KG1 (cell line): ENCODE measurements around the gene EIF2S2.

Source experiments
- DNase-seq: peaks from one replicate; lab custom pipeline; 2025; lab: John Stamatoyannopoulos, UW

The EIF2S2 gene

DNA sequence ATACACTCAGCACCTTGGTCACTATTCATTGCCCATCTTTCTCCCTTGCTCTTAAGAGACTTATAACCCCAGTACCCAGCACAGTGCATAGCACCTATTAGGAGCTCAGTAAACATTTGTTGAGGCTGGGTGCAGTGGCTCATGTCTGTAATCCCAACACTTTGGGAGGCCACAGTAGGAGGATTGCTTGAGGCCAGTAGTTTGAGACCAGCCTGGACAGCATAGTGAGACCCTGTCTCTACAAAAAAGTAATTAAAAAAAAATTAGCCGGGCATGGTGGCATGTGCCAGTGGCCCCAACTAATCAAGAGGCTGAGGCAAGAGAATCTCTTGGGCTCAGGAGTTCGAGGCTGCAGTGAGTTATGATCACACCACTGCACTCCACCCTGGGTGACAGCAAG lies 8.2 kb upstream of the EIF2S2 start:
- no peak for DNase-seq

DNA sequence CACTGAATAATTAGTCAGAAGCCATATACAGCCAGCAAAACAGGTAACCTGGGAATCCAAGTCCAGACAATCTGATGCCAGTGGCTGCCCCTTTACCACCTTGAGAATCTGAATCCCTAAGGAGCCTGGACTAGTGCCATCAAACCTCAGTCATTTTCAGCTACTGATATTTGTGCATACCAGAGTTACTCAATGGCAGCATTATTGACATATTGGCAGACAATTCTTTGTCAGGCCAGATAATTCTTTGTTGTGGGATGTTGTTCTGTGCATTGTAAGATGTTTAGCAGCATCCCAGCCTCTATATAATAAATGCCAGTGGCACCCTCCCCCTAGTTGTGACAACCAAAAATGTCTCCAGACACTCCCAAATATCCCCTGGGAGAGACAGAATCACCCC lies 3.2 kb upstream of the EIF2S2 start:
- no peak for DNase-seq

DNA sequence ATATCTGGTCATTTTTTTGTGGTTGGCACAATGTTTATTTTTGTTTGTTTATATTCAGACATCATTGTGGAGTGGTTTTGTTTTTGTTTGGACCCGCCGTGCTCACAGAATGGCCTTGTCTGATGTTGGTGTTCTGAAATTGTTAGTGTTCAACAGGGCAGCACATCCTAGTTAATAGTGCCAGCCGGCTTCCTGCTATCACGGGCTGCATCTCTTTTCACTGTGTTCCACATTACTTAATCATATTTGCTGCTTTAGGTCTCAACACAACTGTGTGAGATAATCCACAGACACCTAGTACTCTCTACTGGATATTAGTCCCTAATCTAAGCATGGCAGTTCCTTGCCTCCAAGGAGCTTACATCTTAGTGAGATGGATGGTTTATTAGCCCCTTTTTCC lies 2.8 kb upstream of the EIF2S2 start:
- no peak for DNase-seq

DNA sequence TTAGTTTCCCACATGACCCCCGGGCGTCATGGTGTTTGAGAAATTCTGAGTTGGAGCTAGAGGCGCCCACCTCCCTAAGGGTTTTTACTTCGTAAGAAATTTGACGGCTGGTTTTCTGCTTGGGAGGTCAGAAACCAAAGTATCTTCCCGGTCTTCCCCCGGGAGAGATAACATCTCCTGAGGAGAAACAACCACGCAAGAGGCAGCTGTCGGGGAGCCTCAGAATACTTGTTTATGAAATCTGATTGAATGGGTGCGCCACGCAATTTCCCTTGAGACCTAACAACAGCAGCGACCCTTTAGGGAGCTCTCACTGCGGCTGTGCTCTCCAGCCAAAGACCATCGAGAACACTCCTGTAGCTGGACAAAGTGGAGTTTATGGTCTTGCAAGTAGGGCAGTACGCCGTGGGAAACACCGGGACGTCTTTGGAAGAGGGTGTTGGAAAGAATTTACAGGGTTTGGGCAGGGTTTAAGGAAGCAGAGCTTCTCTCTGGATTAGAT lies 608 bp upstream of the EIF2S2 start:
- peak; percentile 89 for DNase-seq

DNA sequence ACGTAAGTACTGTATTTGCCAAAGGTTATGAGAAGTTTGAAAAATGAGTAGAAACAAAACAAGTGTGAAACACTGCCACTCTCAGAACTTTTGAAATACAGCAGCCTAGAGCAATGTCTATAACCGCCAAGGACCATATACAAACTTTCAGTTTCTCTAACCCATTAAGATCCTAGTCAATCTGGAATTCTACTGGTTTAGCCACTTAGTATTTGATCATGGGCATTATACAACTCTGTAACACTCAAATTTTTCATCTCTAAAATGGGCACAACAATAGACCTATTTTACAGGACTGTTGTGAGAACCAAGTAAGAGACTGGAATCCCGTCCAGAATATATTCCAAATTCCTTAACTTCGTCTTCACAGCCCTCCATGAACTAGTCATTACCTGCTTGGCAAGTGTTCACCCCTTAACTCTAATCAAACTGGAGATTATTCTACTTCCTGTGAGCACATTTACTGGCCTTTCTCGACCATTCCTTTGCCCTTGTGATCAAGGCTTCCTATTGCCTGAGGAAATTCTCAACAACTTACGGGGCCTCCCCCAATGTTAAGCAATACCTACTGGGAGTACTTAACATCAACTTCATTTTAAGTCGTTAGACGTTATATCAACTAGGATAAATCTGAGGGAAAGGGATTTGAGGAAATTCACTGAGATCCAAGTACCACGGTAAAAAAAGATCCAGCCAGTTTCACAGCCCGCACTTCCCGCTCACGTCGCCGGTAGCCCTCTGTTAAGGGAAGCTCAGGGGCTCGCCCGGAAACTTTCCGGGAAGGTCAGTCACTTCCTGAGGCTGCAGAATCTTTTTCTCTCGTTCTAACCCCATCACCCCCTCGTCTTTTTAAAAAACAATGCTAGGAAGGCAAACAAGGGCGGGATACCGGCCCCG lies 1.1 kb downstream of the EIF2S2 start:
- DNase-seq, result peak; percentile 30

DNA sequence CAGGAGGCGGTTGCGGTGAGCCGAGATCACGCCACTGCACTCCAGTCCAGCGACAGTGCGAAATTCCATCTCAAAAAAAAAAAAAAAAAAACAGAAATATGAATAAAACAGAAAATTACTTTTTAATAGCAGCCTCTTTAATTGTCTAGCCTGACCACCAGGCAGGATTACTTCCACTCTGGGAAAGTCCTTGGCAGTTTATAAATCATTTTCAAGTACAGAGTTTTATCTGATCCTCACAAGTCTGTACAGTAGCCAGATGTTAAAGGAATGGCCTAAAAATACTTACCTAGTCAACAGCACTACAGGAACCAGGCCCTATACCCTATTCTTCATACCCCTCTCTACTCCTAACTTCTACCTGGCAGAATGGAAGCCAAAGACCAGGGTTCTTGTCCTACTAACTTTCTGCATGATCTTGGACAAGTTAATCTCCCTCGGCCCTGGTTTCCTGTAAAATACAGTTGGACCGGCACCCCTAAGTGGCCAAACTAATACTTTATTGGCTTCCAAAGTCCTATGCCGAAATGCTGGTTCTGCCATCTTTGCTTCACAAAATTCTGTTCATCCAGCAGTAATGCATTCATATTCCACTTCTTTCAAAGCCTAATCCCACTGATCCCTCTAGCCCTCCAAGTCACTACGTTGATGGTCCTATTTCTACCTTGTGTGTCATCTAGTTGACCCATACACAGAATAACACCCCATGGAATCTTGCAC lies 1.9 kb downstream of the EIF2S2 start:
- DNase-seq, result no peak

DNA sequence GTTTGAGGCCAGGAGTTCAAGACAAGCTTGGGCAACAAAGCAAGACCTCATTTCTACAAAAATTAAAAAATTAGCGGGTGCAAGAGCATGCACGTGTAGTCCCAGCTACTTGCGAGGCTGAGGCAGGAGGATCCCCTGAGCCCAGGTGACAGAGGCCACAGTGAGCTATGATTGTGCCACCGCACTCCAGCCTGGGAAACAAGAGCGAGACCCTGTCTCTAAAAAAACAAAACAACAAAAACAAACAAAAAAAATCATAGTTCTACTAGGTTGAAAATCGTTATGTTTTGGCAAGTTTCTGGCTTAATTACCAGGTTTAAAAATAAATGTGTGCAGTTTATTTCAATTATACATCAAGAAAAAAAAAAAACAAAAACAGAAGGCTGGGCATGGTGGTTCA lies 2.6 kb downstream of the EIF2S2 start:
- no peak for DNase-seq

DNA sequence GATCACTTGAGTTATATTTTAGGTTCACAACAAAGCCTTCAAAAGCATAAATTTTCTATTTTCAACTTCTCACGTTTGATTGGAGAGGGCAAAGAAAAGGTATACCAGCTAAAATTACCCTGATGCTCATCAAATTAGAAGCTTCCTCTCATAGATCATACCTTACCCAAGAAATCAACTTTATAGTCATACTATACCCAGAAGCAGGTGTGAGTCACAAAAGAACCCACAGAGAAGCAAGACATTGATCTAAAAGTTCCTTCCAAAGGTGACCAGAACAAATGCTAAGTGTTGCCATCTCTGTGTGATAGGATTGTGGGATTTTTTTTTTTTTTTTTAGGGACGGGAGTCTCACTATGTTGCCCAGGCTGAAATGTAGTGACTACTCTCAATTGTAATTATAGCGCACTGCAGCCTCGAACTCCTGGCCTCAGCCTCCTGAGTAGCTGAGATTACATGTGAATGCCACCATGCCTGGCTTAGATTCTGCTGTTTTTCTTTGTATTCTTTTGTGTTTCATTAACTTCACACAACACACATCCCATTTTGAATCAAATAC lies 3.3 kb downstream of the EIF2S2 start:
- DNase-seq, result no peak

DNA sequence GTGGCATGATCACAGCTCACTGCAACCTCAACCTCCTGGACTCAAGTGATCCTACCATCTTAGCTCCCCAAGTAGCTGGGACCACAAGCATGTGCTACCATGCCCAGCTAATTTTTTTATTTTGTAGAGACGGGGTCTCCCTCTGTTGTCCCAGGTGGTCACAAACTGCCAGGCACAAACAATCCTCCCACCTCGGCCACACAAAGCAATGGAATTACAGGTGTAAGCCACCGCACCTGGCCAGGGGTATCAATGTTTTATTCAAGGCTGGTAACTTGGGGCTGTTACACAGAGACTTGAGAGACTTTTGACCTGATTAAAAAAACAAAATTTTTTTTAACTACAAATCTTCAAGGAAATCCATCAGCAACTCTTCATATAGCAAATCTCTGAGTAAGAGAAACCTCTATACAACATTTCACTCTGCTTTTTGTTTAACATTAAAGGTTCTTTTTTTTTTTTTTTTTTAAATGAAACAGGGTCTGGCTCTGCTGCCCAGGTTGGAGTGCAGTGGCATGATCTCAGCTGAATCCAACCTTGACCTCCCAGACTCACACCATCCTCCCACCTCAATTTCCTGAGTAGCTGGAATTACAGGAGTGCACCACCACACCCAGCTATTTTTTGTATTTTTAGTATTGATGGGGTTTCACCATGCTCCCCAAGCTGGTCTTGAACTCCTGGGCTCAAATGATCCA lies 5.9 kb downstream of the EIF2S2 start:
- DNase-seq, result no peak

DNA sequence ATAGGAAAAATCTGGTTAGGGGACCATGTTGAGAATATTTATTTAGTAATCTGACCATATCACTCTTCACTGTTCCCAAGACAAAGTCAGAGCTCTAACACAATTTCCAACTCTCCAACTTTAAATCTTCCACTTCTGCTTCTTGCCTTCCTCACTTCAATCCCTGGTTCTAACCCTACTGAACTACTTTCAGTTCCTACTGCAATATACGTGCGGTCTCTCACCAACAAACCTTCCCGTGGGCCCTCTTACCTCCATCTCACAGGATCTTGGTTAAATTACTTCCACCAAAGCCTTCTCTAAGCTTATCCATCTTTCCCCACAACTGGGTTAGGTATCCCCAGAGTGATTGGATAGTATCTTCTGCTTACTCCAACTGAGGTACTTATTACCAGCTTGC lies 8.0 kb downstream of the EIF2S2 start:
- no peak for DNase-seq

DNA sequence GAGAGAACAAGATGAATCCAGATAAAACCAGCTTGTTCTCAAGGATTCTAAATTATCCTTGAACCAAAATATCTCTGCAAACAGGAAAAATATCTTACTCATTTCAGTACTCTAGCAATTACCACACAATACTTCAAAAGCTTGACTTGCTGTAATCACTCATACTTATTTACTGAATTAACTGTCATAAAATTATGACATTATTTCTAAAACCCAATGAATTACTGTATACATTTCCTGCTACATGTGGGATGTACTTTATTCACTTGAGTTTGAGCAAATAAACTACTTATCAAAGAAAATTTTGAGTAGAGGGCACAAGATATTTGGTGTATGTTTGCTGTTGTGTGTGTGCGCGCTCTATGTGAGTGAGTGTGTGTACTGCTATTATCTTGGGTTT lies 9.7 kb downstream of the EIF2S2 start:
- DNase-seq, result no peak

DNA sequence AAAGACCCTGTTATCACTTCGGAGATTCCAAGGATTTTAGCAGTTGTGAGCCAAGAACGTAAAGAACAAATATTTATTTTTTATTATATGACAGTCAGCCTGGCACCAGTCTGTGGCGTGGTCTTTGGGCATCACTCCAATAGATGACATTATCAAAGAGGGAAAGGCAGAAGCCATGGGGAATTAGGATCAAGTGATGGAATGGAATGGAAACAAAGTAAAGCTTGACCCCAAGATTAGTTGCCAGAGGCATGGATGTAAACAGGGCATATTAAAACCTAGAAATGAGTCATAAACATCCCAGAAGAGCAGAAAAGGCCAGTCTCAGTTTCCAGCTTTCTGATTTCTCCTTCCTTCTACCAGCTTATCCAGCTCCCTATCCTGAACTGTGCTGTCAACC lies 11.5 kb downstream of the EIF2S2 start:
- DNase-seq, result no peak

DNA sequence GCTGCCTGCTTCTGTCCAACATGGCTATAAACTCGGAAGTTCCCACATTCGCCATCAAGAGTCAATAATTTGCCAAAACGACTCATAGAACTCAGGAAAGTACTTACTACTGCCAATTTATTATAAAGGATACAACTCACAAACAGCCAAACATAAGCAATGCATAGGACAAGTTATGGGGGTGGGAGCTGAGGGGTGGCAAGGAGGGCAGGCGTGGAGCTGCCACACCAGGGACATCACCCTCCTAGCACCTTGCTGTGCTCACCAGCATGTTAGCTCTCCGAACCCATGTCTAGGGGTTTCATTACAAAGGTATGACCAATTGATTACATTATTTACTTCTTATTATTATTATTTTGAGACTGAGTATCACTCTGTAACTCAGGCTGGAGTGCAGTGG lies 12.4 kb downstream of the EIF2S2 start:
- no peak for DNase-seq

DNA sequence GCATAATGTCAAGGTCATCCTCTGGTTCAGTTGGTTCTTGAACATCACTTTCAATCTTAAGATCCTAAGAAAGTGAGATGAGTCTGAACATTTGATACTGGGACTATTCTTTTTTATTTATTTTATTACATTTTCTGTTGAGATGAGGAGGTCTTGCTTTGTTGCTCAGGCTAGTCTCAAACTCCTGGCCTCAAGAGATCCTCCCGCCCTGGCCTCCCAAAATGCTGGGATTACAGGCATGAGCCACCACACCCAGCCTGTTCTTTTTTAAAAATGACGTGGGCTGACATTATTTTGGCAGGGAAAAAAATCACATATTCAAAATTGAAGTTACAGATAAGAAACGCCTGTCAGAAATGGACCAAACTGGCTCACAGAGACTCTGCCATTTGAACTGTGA lies 13.5 kb downstream of the EIF2S2 start:
- DNase-seq, result no peak

DNA sequence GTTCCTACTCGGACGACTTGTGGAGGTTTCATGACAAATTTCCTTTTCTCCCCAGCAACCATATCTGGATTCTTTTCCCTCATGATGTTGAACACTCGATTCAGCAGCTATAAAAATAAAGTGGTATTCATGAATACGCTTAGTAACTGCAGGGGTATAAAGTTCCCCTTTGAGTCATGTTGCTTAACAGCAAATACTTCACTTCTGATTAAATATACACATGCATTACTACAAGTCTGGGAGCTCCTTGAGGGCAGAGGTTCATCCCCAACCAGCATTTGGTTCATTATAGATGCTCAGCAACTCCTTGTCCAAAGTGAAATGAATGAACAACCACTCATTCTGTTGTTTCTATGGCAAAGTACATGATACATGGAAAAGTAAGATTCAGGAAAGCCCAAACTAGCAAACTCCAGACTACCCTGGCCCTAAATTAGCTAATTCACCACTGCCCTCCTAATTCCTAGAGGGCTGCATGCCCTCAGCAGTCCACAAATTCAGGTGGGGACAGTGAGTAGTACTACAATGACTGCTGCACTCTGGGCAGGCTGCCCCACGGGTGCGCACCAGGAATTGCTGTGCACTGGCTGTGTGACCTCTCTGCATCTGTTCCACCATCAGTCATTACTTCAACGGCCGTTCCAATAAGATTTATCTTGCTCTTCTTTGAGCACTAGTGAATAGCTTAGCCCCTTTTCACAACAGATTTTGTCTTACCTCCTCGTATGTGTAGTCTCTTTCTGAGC lies 15.2 kb downstream of the EIF2S2 start:
- DNase-seq, result no peak

DNA sequence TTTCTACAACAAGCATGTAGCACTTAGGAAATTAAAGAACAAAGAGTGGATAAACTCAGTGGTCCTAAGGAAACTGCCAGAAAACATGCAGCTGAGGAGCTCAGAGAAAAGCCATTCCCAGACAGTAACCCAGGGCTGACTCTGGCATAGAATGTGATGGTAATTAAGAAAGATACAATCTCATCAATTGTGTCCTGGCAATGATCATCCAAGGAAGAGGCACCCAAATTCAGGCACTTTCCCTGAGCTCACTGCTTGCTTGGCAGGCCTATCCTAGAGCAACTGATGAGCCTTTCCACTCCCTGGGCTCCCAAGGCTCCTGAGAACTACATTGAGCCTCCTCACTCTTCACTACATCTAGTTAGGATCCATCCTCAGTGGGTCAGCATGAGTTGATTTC lies 16.2 kb downstream of the EIF2S2 start:
- DNase-seq, result no peak

DNA sequence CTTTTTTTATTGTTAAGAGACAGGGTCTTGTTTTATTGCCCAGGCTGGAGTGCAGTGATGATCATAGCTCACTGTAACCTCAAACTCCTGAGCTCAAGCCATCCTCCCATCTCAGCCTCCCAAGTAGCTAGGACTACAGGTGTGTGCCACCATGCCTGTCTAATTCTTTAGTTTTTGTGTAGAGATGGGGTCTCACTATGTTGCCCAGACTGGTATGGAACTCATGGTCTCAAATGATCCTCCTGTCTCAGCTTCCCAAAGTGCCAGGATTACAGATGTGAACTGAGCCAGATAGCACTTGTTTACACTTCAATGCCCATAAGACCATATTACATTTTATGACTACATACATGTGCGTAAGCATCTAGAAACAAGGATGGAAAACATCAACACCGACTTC lies 18.1 kb downstream of the EIF2S2 start:
- no peak for DNase-seq

DNA sequence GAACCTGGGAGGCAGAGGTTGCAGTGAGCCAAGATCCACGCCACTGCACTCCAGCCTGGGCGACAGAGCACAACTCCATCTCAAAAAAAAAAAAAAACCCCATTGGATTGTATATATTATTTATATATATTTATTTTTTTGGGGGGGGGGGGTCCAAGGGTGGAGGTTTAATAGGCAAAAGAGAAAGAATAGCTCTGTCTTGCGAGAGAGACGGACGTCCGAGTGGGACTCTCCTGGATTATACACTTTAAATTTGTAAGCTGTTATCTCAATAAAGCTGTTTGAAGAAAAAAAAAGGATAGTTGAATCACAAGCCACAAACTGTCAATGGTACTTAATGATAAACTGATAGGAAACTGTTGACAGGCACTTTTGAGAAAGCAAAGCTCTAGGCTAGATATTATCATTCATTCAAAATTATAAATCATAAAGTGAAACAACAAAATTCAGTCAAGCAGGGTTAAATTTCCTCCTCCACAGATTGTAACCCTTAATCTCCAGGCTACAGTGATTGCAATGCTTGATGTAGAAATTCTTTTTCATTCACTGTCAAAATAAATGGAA lies 20.3 kb downstream of the EIF2S2 start:
- DNase-seq, result no peak

DNA sequence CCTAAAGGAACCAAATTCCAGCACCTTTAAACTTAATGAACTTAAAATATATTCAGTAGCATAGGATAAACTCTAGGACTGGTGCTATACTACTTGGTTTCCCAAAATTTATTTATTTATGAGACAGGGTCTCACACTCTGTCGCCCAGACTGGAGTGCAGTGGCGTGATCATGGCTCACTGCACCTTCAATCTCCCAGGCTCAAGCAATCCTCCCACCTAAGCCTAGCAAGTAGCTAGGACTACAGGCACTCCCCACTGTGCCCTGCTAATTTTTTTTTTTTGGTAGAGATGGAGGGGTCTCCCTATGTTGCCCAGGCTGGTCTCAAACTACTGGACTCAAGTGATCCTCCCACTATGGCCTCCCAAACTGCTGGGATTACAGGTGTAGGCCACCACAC lies 21.4 kb downstream of the EIF2S2 start:
- no peak for DNase-seq

DNA sequence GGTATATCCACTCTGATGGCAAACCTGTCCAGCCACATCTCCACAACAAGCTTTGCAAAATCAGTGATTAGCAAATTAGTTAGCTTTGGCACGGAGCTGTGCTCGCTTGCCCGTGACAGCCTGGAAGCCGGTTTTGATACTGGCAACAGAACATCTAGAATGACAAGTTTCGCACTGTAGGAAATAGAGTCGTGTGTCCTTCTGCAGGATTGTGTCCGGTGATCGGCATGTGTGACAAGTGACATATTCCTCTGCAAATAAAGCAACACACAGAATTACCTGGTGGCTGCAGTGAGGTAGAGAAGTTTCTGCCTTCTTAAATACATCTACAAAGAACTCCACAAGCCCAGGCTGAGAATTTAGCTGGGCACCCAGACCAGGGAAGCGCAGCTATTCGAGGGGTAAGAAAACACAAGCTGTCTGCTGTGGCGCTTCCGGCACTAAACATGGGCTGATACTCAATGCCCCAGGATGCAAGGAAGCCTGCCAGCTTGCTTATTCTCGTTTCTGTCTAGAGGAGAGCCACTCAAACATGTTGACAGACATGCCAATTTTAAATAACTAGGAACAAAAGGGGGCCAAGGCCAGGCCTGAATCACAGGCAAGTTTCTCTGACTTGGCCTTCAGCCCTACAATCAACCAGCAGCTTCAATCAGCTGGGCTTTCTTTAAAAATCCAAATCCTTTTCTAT lies 22.2 kb downstream of the EIF2S2 start:
- DNase-seq, result no peak

DNA sequence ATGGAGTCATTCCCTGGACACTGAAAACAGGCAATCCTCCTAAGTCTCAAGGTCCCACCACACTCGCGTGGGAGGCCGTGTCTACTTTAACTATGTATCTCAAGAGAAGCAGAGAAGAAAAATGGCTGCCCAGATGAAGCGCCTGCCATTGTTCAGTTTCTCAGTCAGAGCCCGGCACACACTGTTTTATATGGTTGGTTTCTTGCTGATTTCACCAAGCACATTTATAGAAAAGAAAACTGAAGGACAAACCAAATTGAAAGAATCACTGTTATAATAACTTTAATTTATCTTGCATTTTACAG lies 22.9 kb downstream of the EIF2S2 start:
- no peak for DNase-seq
